Panc1 (cell line): Measurements from ENCODE around the gene CYP2A6. TPM values are rescaled to one million over a fixed set of nuclear protein-coding genes. Genes with fewer than 3 reads are reported as not detected.

ENCODE experiments used
- ATAC-seq: fragments of 200-7000 bp; cut with Tn5 transposase; 2 replicates; pipeline ENCODE4 v1.9.1; 2020; ENCODE audit warnings: mild to moderate bottlenecking, moderate library complexity
- BruUV-seq: library from RNA; stranded (reverse); fragments of 400-500 nt; replicated peaks from 2 replicates; lab custom pipeline; 2021; lab: Mats Ljungman, UMichigan
- CTCF ChIA-PET: fragments of 300-600 bp; sonication (Branson Sonifier 250); formaldehyde crosslinking; loops from one replicate; lab custom pipeline; 2022; ENCODE audit warnings: antibody characterized with exemption; lab: Charles Lee
- POLR2A ChIA-PET: fragments of 300-600 bp; sonication (Branson Sonifier 250); formaldehyde crosslinking; loops from one replicate; lab custom pipeline; 2022; ENCODE audit warnings: antibody characterized with exemption; lab: Charles Lee
- DNase-seq: peaks from one replicate; pipeline ENCODE4 v3.0.0-alpha.2; 2010; ENCODE audit warnings: low read depth, low spot score
- H3K27ac ChIP-seq: 2 replicates; pipeline ENCODE4 v1.5.1; 2011; ENCODE audit warnings: mild to moderate bottlenecking, low read length, inconsistent platforms
- H3K27me3 ChIP-seq: fragments of 200-500 bp; sonication (Bioruptor generic); 2 replicates; pipeline ENCODE4 v1.6.0; 2014; ENCODE audit warnings: low read length, inconsistent platforms; ENCODE audit not compliant: control insufficient read depth, insufficient read depth
- H3K36me3 ChIP-seq: fragments of 200-500 bp; sonication (Bioruptor generic); 2 replicates; pipeline ENCODE4 v1.5.1; 2014; ENCODE audit warnings: inconsistent platforms, mild to moderate bottlenecking, low read length, moderate library complexity; ENCODE audit not compliant: control insufficient read depth, insufficient read depth
- H3K4me1 ChIP-seq: 2 replicates; pipeline ENCODE4 v1.5.1; 2011; ENCODE audit warnings: inconsistent platforms, mild to moderate bottlenecking, low read length, moderate library complexity; ENCODE audit not compliant: control insufficient read depth, insufficient read depth
- H3K4me3 ChIP-seq, 2 experiments: 2 replicates each; pipeline ENCODE4 v1.5.1; 2011 to 2012; ENCODE audit warnings: low read depth in 2 of 2, low read length in 2 of 2, mild to moderate bottlenecking in 2 of 2, inconsistent platforms in 1 of 2, moderate library complexity in 1 of 2
- H3K9me3 ChIP-seq: fragments of 200-500 bp; sonication (Bioruptor generic); 2 replicates; pipeline ENCODE4 v1.5.1; 2014; ENCODE audit warnings: low read depth, mild to moderate bottlenecking, inconsistent platforms, low read length, moderate library complexity; ENCODE audit not compliant: control insufficient read depth, insufficient read depth
- CTCF ChIP-seq: fragments of 450-650 bp; IDR thresholded peaks from 2 replicates; pipeline ENCODE4 v1.5.1; 2017; ENCODE audit warnings: mild to moderate bottlenecking
- POLR2AphosphoS5 ChIP-seq: IDR thresholded peaks from 2 replicates; pipeline ENCODE4 v1.6.1; 2012; ENCODE audit warnings: mild to moderate bottlenecking, low read depth, low read length, moderate library complexity
- REST ChIP-seq, 2 experiments: IDR thresholded peaks; 2 replicates each; pipeline ENCODE4 v1.6.1; 2011 to 2012; ENCODE audit warnings: low read depth in 2 of 2, control low read depth in 1 of 2, low read length in 1 of 2, mild to moderate bottlenecking in 1 of 2, moderate library complexity in 1 of 2; ENCODE audit not compliant: insufficient read depth in 1 of 2
- SIN3A ChIP-seq: IDR thresholded peaks from 2 replicates; pipeline ENCODE4 v1.6.1; 2012; ENCODE audit warnings: low read depth, mild to moderate bottlenecking, low read length, moderate library complexity, borderline replicate concordance; ENCODE audit not compliant: insufficient read depth
- TCF7L2 ChIP-seq: IDR thresholded peaks from 2 replicates; pipeline ENCODE4 v1.6.1; 2011; ENCODE audit warnings: mild to moderate bottlenecking, low read depth, low read length, inconsistent platforms
- in situ Hi-C: cut with HindIII; loops from 2 replicates; pipeline ENCODE4 v1.10.0; 2016; ENCODE audit warnings: low sequenced_read_pairs, low pct_unique_long_range_greater_than_20kb
- intact Hi-C: fragments of 100-400 bp; cut with micrococcal nuclease; formaldehyde crosslinking; loops from one replicate; pipeline ENCODE4 v1.10.0; 2022; ENCODE audit not compliant: unreplicated experiment
- total RNA-seq: library from RNA; stranded (reverse); gene quantifications from one replicate; pipeline ENCODE4 v1.2.1, GENCODE V29; 2021; ENCODE audit not compliant: unreplicated experiment

CYP2A6 gene
- total RNA-seq, 1 experiment from 2014 or later = 0.41 TPM

- no peak for TF ChIP-seq SIN3A
- peak; percentile 41 for TF ChIP-seq CTCF
- no TSS peak for BruUV-seq
- ATAC-seq = no peak
- CTCF ChIA-PET = no interaction called here
- POLR2A ChIA-PET = no interaction called here
- H3K27me3 ChIP-seq = no peaks in the 10 kb centered on the region
- no peaks in the 10 kb centered on the region for H3K9me3 ChIP-seq
- no peak overlapping the region for H3K4me3 ChIP-seq
- DNase-seq = no peak
- H3K36me3 ChIP-seq = no peaks in the 10 kb centered on the region
- H3K27ac ChIP-seq = peak overlapping the region; percentile 9
- peaks cover 56% of the 10 kb centered on the region for H3K4me1 ChIP-seq
- in situ Hi-C loops (no loop called here), intact Hi-C loops (loop anchor here (10.0 kb wide), 1 partner anchor 140 kb away; no protein-coding TSS in a partner anchor)
Observed at GRCh38 chr19:40804783-40805242, 45.4 kb downstream of the CYP2A6 start.

GRCh38 chr19:40803857-40804782 is 46.1 kb downstream of the CYP2A6 start:
- in situ Hi-C loops = no loop called here
- ChIA-PET POLR2A (no interaction called here), CTCF (no interaction called here)
- TF ChIP-seq REST (IDR thresholded peaks at IDR 0.05; ENCODE audit: insufficient read depth in 1 of 2, low read depth in 2 of 2, low read length in 1 of 2) = no peak
- TF ChIP-seq TCF7L2 = no peak
- TF ChIP-seq CTCF = no peak
- no peak; the same call in 1 of the 2 replicates for TF ChIP-seq POLR2AphosphoS5
- no peak for TF ChIP-seq SIN3A
- intact Hi-C loops = loop anchor here (10.0 kb wide), 1 partner anchor 139 kb away; no protein-coding TSS in a partner anchor
- H3K4me1 ChIP-seq = peaks cover 51% of the 10 kb centered on the region
- peak overlapping the region in 1 of 2 experiments; percentile 18; a peak in 2 of 4 replicates for H3K4me3 ChIP-seq
- H3K27me3 ChIP-seq = no peaks in the 10 kb centered on the region
- H3K9me3 ChIP-seq = no peaks in the 10 kb centered on the region
- no peak for DNase-seq
- TSS peak; percentile 30 for BruUV-seq
- ATAC-seq = no peak
- H3K36me3 ChIP-seq = peaks cover 2% of the 10 kb centered on the region; the same call in 1 of the 2 replicates
- H3K27ac ChIP-seq = peak overlapping the region; percentile 9
